ENCODE results near the gene ZNF786.
A peak's percentile ranks its signal among the peaks of the same experiment; 100 is the strongest.
"Not testable (repeated sequence)": the region's sequence is repeated elsewhere in the genome, so short reads cannot be mapped to it uniquely, and the experiment has no call there.

ZNF786 gene

GRCh38 chr7:149090397-149091195, at the start of gene ZNF786:
TSS of gene ZNF786 (minus strand) at chr7:149090718. CDS start at chr7:149090640, 78 bp downstream.
- DNase-seq = peak; percentile 92

- no peak for DNase-seq
Measured at GRCh38 chr7:149136118-149136517, 45.6 kb upstream of the ZNF786 start.

- no peak for DNase-seq
Measured at GRCh38 chr7:149133028-149133710, 42.7 kb upstream of the ZNF786 start.

DNA sequence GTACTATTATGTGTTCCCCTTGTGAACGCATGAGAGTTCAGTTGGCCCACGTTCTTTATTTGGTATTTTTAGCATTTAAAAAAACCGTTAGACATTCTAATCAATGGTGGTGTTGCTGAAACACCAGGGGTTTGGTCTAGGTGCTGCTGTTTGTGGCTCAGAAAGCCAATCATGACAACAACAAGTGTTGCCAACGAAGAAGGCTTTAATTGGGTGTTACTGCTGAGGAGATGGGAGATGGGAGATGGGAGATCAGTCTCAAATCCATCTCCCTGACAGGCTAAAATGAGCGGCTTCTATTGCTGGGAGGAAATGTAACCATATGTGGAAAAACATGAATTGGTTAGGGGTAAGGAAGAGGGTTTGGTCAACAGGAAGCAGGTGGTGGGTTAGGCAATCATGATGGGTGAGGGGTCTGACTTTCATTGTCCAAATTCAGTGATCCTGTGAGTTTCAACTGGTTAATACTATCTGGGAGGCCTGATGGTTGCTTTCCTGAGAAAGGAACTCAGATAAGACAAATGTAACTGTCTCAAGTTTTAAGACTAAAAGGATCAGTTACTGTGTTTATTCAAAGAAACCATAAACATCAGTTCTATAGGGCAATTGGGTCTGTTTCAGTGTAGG, 40.2 kb upstream of the ZNF786 start:
- DNase-seq = no peak

GRCh38 chr7:149126662-149127266, 36.2 kb upstream of the ZNF786 start:
- DNase-seq = peak; percentile 78

GRCh38 chr7:149125863-149126661, 35.5 kb upstream of the ZNF786 start, which contains the start of gene ZNF425:
TSS of gene ZNF425 (minus strand) at chr7:149126324. CDS start at chr7:149126213, 111 bp downstream.
- peak; percentile 87 for DNase-seq

GRCh38 chr7:149125189-149125862, 34.8 kb upstream of the ZNF786 start:
- no peak for DNase-seq

DNA sequence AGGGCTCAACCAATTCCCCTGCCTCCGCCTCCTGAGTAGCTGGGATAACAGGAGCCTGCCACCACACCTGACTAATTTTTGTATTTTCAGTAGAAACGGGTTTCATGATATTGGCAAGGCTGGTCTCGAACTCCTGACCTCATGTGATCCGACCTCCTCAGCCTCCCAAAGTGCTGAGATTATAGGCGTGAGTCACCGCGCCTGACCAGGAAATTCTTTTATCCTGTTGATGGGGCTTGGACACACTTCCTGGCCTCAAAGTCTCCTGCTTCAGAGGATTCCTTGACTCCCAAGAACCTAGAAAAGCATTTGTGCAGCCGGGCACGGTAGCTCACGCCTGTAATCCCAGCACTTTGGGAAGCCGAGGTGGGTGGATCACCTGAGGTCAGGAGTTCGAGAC, 19.5 kb upstream of the ZNF786 start:
- DNase-seq = no peak

- no peak for DNase-seq
Measured at GRCh38 chr7:149104749-149105148, 14.2 kb upstream of the ZNF786 start.

DNA sequence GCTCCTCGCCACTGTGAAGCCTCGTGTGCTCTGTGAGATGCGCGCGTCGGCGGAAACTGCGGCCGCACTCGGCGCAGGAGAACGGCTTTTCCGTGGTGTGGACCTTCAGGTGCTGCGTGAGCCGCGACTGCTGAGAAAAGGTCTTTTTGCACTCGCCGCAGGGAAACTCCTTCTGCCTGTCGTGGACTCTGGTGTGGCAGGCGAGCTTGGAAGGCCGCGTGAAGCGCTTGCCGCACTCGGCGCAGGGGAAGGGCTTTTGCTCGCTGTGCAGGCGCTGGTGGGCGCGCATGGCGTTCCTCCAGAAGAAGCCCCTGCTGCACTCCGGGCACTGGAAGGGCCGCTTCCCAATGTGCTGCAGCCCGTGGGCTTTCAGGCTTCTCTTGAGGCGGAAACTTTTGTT, 13.7 kb upstream of the ZNF786 start:
- no peak for DNase-seq

DNA sequence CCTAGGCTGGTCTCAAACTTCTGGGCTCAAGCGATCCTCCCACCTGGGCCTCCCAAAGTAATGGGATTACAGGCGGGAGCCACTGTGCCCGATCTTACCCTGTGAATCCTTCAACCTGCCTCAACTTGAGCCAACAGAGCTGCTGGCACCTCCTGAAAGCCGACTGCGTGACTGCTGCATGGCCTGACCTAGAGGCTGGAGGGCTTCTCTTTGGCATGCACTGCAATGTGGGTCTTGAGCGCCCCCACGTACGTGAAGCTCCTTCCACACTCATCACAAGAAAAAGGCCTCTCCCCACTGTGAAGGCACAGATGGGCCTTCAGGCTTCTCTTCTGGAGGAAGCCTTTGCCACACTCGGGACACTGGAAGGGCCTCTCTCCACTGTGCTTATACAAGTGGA, 12.9 kb upstream of the ZNF786 start:
- no peak for DNase-seq

GRCh38 chr7:149102666-149103065, 12.1 kb upstream of the ZNF786 start:
- no peak for DNase-seq

DNA sequence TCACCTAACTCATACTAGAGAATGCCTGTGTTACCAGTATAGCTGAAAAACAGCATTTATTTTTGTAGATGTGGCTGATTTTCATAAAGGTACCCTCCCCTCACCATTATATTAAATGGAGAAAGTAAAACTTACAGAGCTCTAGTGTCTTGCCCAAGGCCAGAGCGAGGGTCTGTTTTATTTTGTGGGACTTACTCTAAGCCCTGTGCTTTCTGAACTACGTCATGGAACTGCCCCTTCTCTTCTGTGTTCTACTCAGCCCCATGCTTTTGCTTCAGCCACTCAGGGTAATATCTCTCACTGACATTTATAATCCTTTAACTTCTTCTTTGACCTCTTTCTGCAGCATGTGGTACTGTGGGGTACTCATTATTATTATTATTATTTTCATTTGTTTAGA, 10.3 kb upstream of the ZNF786 start:
- DNase-seq = no peak

DNA sequence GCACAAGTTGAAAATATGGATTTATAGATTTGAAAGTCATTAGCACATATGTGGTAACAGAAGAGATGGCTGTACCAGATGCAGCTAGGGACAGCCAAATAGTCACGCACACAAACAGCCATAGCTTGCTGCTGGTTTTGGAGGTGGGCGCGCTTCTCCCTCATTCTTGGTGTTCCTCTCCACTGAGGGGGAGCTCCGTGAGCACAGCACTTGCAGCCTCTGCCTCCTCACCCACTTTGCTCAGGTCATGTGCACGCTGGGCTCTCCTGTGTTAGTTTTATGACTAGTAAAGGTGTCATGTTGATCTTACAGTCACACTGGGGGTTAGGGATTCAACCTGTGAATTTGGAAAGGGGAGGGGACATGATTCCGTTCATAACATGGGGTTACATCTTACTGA, 8.5 kb upstream of the ZNF786 start:
- DNase-seq = no peak

- no peak for DNase-seq
Measured at GRCh38 chr7:149097088-149097487, 6.6 kb upstream of the ZNF786 start.

- no peak for DNase-seq
Measured at GRCh38 chr7:149093228-149093627, 2.7 kb upstream of the ZNF786 start.

- DNase-seq = not testable (repeated sequence)
Measured at GRCh38 chr7:149092244-149092643, 1.7 kb upstream of the ZNF786 start.

DNA sequence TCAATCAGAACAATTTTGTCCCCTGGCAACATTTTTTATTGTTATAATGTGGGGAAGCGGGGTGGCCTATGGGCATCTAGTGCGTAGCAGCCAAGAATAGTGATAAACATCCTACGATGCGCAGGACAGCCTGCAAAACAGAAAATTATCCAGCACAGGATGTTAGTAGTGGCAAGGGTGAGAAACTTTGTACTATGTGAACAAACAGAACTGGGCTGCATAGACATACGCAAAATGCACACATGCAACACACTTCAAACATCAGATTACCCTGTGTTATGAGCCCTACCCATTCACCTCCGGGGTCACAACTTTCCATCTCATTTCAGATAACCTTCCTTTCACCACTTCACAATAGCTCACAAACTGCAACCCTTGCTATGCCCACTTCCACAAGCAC, 3.1 kb downstream of the ZNF786 start:
- DNase-seq = no peak

DNA sequence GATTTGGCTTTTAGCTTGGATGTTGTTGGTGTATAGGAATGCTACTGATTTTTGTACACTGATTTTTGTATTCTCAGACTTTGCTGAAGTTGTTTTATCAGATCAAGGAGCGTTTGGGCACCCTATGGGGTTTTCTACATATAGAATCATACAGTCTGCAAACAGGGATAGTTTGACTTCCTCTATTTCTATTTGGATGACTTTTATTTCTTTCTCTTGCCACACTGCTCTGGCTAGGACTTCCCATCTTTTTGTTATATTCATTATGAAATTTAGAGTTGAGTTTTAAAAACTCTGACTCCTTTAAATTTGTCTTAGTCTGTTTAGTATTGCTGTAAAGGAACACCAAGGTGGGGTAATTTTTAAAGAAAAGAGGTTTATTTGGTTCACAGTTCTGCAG, 4.7 kb downstream of the ZNF786 start:
- no peak for DNase-seq

- DNase-seq = no peak
Measured at GRCh38 chr7:149084407-149084806, 6.1 kb downstream of the ZNF786 start.

GRCh38 chr7:149081914-149082313, 8.6 kb downstream of the ZNF786 start:
- DNase-seq = no peak

GRCh38 chr7:149077594-149077993, 12.9 kb downstream of the ZNF786 start:
- DNase-seq = no peak

Measured in NCI-H2171 treated with DMSO at 0.1 percent for 48 hours (cell line).